GM19463 (cell line): ENCODE results near the gene TBC1D2.
"Not testable (repeated sequence)": the region's sequence is repeated elsewhere in the genome, so short reads cannot be mapped to it uniquely, and the experiment has no call there.

Experiments
- ATAC-seq: cut with Tn5 transposase; IDR thresholded peaks from one replicate; pipeline ENCODE4 v1.9.1; 2021; ENCODE audit warnings: mild to moderate bottlenecking, moderate library complexity; ENCODE audit not compliant: unreplicated experiment

Gene TBC1D2

GRCh38 chr9:98275159-98275558, 19.7 kb upstream of the TBC1D2 start:
- no peak for ATAC-seq

DNA sequence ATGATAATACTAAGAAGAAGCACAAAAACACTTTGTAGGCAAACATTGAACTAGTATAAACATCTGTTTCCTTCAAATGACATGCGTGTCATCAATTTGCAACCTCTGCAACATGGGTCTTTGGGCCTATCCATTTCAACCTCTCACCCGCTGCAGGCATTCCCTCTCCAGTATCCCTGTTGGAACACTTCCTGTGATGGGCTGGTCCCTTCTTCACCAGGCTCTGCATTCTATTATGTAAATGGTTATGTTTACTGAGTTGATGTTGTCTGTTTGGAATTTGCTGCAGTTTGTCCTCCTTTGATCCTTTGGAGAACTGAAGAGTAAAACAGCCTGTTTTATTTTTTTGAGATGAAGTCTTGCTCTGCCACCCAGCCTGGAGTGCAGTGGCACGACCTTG, 16.6 kb upstream of the TBC1D2 start:
- ATAC-seq = no peak

- no peak for ATAC-seq
These were observed 16.0 kb upstream of the TBC1D2 start for GRCh38 chr9:98271479-98271878.

DNA sequence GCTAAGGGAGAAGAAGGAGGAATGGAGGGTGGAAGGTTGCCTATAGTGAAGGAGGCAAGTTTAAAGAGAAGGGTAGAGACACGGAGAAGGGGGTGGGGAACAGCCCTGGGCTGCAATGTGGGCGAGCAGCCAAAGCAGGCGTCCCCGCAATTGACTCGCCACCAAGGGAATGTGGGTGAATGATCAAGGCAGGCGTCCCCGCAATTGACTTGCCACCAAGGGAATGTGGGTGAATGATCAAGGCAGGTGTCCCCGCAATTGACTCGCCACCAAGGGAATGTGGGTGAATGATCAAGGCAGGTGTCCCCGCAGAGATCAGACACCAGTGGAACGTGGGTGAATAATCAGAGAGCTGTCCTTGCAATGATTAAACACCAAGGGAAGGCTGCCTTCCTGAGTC, 14.8 kb upstream of the TBC1D2 start:
- not testable (repeated sequence) for ATAC-seq

DNA sequence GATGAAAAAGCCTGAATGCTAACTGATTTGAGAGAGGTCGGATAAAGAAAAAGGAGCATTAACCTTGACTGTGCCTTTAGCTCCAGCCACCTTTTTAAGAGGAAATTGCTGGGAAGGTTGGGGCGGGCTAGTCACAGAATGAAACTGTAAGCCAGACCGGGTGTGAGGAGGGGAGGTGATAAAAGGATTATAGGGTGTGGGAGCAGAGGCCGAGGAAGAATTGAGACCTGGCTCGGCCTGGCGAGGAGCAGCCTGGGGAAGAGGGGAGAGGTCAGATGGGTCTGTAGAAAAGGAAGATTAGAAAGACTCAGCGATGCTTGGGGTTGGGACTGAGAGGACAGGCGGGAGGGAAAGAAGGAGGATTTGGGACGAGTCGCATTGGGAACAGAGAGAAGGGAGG, 14.2 kb upstream of the TBC1D2 start:
- ATAC-seq = not testable (repeated sequence)

GRCh38 chr9:98267556-98267955, 12.1 kb upstream of the TBC1D2 start:
- not testable (repeated sequence) for ATAC-seq

- ATAC-seq = no peak
These were observed 9.1 kb upstream of the TBC1D2 start for GRCh38 chr9:98264516-98264915.

DNA sequence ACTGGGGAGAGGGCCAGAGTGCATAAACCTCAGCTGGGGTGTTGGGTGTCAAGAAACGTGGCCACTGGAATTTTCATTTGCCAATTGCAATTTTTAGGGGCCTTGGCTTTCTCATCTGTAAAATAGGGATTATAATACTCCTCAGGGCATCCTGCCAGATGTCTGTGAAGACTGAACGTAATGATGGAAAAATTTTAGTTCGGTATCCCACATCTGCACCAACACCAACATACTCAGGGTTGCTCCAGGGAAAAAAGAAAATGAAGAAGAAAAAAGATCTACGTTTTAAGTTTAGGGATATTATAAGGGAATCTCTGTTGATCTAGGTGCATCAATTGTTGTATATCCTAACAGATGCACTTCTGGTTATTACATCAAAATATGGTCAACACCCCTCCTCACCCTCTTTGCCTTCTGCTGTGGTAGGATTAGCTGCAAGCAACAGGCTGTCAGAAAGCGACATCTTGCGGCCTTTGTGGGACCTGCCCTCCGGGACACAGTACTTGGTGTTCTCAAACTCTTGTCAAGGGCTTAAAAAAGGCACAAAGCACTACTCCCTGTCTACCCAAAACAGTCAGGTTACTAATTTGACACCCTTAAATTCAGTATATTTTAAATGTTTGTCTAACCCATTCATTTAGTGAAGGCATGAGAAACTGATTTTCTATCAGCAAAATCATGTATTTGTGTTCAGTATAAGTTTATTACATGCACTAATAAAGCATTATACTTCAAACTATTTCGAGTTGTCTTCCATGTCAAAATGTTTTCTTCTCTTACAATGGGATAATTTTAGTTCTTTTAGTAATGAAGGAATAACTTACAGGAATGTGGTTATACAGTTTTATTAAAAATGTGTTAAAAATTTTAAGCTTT, 8.3 kb upstream of the TBC1D2 start:
- ATAC-seq = peak; percentile 89

DNA sequence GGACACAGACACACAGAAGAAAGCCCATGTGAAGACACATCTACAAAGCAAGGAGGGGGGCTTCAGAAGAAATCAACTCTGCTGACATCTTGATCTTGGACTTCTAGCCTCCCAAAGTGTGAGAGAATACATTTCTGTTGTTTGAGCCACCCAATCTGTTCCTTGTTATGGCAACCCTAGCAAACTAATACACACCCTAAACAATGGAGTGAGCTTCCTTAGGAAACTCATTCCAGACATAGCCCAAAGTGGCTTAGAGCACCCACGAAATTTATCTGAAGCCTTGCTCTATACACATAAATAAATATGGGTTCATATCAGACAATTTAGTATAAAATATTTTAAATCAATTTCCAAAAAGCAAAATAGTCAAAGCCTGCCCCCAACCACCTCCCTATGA, 7.6 kb upstream of the TBC1D2 start:
- no peak for ATAC-seq

DNA sequence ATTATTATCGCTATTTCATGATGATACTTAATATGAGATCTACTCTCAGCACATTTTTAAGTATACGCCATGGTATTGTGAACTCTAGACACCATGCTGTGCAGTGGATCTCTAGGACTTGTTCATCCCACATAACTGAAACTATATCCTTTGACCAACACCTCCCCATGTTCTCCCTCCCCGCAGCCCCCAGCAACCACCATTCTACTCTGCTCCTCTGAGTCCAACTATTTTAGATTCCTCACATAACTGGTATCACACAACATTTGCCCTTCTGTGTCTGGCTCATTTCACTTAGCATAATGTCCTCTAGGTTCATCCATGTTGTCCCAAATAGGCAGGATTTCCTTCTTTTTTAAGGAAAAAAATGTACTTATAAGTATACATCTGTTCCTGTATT, 6.6 kb upstream of the TBC1D2 start:
- no peak for ATAC-seq

DNA sequence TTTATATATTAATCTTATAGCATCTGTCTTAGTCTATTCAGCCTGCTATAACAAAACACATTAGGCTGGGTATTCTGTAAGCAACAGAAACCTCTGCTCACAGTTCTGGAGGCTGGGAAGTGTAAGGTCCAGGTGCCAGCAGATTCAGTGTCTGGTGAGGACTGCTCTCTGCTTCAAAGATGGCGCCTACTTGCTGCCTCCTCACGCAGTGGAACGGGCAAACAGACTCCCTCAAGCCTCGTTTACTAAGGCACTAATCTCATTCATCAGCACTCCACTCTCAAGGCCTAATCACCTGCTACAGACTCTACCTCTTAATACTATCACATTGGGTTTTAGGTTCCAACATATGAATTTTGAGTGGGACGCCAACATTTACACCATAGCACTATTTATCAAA, 5.2 kb upstream of the TBC1D2 start:
- no peak for ATAC-seq

GRCh38 chr9:98259791-98260190, 4.3 kb upstream of the TBC1D2 start:
- no peak for ATAC-seq

- no peak for ATAC-seq
These were observed 1.3 kb upstream of the TBC1D2 start for GRCh38 chr9:98256756-98257155.

GRCh38 chr9:98255061-98255577, 330 bp downstream of the TBC1D2 start:
- no peak for ATAC-seq

DNA sequence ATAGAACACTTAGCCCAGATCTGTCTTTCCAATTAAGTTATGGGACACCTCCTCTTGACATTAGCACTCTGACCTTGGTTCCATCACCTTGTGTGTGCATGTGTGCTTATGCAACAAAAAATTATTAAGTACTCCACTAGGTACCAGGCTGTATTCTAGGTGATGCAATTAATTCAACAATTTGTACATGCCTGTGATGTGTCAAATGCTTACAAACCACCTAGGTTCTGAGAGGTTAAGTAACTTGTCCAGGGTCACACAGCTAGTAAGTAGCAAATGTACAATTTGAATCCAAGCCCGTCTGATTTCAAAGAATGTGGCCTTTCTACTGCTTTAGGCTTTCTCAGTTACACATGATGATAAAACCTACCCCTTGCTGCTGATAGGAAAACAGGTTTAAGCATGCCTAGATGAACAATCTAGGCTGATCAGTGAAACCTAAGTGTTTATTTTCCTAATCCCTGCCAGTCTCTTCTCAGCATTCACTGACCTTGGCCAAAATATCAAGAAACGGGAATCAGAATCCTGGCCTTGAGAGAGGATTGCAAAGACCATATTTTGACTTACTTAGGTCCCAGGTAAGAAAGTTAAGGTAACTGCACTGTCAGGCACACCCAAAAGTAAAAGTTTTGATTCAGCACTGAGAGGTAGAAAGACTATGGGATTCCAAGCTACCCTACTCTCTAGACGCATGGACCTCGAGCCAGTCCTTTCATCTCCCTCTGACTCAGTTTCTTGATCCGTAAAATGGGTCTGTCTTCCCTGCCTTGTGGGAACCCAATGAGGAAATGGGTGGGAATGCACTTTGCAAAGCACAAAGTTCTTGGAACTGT, 1.0 kb downstream of the TBC1D2 start:
- no peak for ATAC-seq

DNA sequence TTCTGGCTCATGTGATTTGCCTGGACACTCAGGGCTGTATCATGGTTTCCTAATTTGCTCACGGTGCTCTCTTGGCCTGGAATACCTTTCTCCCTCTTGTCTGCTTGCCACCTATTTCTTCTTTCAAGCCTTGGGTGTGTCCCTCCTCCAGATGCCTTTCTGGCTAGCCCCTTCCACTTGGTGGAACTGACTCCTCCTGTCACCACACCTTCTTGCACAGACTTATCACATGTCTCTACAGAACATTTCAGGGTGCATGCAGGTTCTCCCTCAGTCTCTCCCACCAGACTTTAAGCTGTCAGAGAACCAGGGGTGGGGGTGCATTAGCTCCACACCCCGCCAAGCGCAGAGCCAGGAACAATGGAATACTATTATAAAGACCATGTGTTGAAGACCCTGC, 1.9 kb downstream of the TBC1D2 start:
- no peak for ATAC-seq

DNA sequence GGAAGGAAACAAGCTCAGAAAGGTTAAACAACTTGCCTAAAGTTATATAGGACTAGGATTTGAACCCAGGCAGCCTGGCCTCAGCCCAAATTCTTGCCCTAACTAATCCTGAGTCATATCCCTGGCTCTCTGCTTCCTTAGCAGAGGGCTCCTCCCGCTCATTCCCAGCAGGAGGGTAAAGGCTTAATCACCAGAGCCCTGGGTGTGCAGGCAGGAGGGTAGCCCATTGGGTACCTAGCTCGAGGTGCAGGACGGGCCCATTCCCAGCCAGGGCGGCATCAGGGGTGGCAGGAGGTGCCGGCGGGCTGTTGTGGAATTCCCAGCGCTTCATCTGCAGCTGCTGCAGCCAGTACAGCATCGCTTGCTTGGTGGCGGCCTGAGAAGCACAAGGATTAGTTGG, 3.9 kb downstream of the TBC1D2 start:
- ATAC-seq = no peak

GRCh38 chr9:98249771-98250170, 5.7 kb downstream of the TBC1D2 start:
- ATAC-seq = no peak

- no peak for ATAC-seq
These were observed 6.5 kb downstream of the TBC1D2 start for GRCh38 chr9:98248737-98249474.

DNA sequence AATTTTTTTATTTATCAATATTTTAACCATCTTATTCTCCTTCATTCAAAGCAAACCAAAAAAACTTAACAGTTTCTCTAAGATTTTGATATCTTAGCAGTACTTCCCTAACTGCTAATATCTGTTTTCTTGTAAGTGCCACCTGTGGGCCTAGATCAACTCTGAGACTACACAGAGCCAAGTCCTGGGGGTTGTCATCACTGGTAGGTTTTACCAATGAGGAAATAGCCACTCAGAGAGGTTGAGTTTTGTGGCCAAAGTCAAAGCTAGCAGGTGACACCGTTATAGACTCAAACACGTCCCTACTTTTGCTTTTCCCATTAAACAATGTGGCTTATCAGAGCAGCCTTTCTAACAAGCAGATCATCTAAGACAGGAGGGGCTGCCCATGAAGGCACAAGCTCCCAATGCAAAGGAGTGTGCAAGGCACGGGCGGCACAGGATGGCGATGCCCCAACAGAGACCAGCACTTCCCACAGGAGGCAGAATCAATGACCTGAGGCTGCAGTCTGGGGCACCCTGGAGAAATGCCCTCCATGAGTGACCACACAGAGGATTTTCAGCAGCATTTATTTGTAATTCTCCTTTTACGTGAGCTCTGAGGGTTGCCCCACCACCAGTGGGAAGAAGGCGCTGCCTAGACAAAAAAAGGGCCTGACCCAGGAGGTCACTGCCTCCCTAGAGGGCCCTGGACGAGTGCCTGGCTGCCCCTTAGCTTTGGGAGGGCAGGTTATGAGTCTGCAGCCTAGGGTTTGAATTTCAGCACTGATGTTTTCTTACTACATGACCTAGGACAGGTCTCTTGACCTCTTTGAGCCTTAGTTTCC, 7.4 kb downstream of the TBC1D2 start:
- no peak for ATAC-seq
